H1 (cell line): ENCODE data around the gene DBX2. TPM values are rescaled to one million over a fixed set of nuclear protein-coding genes. Genes with fewer than 3 reads are reported as not detected.
"Not testable (repeated sequence)": the region's sequence is repeated elsewhere in the genome, so short reads cannot be mapped to it uniquely, and the experiment has no call there.

ENCODE experiments used
- CTCF ChIA-PET: fragments of 300-600 bp; sonication (Branson Sonifier 250); formaldehyde crosslinking; loops from one replicate; lab custom pipeline; 2021; ENCODE audit not compliant: partially characterized antibody; lab: Charles Lee
- POLR2A ChIA-PET: fragments of 300-600 bp; sonication (Branson Sonifier 250); formaldehyde crosslinking; loops from one replicate; lab custom pipeline; 2021; ENCODE audit warnings: inconsistent platforms; ENCODE audit not compliant: partially characterized antibody; lab: Charles Lee
- DNase-seq, 2 experiments: peaks; one replicate each; pipeline versions ENCODE4 v3.0.0 to v3.0.0-alpha.2; 2010 to 2022; ENCODE audit warnings: low spot score in 2 of 2, low read depth in 1 of 2, mixed read lengths in 1 of 2
- FAIRE-seq: peaks from 2 replicates; lab custom pipeline; 2011; peaks lifted over from hg19 to GRCh38; lab: Jason Lieb, UNC
- H2AFZ ChIP-seq: 2 replicates; pipeline ENCODE4 v1.8.1; 2012; ENCODE audit warnings: low read length, inconsistent platforms
- H2AK5ac ChIP-seq: 2 replicates; pipeline ENCODE4 v1.6.1; 2013; ENCODE audit warnings: low read depth, low read length
- H2BK120ac ChIP-seq: replicated peaks from 2 replicates; pipeline ENCODE3; 2013; ENCODE audit warnings: low read depth, low read length, inconsistent platforms
- H2BK12ac ChIP-seq: 2 replicates; pipeline ENCODE4 v1.6.1; 2013; ENCODE audit warnings: low read depth, low read length
- H2BK15ac ChIP-seq: 2 replicates; pipeline ENCODE4 v1.6.1; 2013; ENCODE audit warnings: low read length
- H2BK20ac ChIP-seq: 2 replicates; pipeline ENCODE4 v1.6.1; 2013; ENCODE audit warnings: low read length
- H2BK5ac ChIP-seq: 2 replicates; pipeline ENCODE4 v1.6.1; 2013; ENCODE audit warnings: low read depth, low read length
- H3K14ac ChIP-seq: 2 replicates; pipeline ENCODE4 v1.6.1; 2013; ENCODE audit warnings: inconsistent platforms; ENCODE audit not compliant: insufficient read length
- H3K18ac ChIP-seq: 2 replicates; pipeline ENCODE4 v1.6.1; 2013; ENCODE audit warnings: low read length; ENCODE audit errors: extremely low read depth
- H3K23ac ChIP-seq: 2 replicates; pipeline ENCODE4 v1.6.1; 2013; ENCODE audit warnings: inconsistent platforms; ENCODE audit not compliant: insufficient read length
- H3K23me2 ChIP-seq: 2 replicates; pipeline ENCODE4 v1.6.1; 2013; ENCODE audit warnings: low read depth, low read length
- H3K27ac ChIP-seq: 2 replicates; pipeline ENCODE4 v1.6.1; 2011; ENCODE audit warnings: low read depth, low read length, inconsistent platforms
- H3K27me3 ChIP-seq, 4 experiments: replicated peaks in 1 of 4; 1 replicate in 1 of 4; 2 replicates in 3 of 4; pipeline versions ENCODE4 v1.6.1 to v1.8.1; 2011 to 2013; ENCODE audit warnings: low read length in 3 of 4, mild to moderate bottlenecking in 3 of 4, inconsistent platforms in 2 of 4, mixed read lengths in 2 of 4, moderate library complexity in 1 of 4; ENCODE audit not compliant: control insufficient read depth in 3 of 4, insufficient read depth in 3 of 4; ENCODE audit errors: extremely low read depth in 1 of 4
- H3K36me3 ChIP-seq, 4 experiments: 2 replicates each; pipeline versions ENCODE4 v1.6.1 to v1.8.1; 2011 to 2013; ENCODE audit warnings: mild to moderate bottlenecking in 4 of 4, low read length in 3 of 4, moderate library complexity in 2 of 4, control low read depth in 1 of 4, inconsistent platforms in 1 of 4; ENCODE audit not compliant: insufficient read depth in 4 of 4, control insufficient read depth in 2 of 4
- H3K4ac ChIP-seq: replicated peaks from 2 replicates; pipeline ENCODE3; 2013; ENCODE audit warnings: low read length, low read depth, mixed read lengths, inconsistent platforms; ENCODE audit not compliant: insufficient read length
- H3K4me1 ChIP-seq, 4 experiments: replicated peaks in 1 of 4; 1 replicate in 1 of 4; 2 replicates in 3 of 4; pipeline versions ENCODE4 v1.6.1 to v1.8.1; 2011 to 2013; ENCODE audit warnings: low read length in 3 of 4, inconsistent platforms in 2 of 4, mixed read lengths in 1 of 4; ENCODE audit not compliant: insufficient read depth in 4 of 4, control insufficient read depth in 3 of 4
- H3K4me2 ChIP-seq, 2 experiments: 2 replicates each; pipeline versions ENCODE4 v1.6.1 to v1.8.1; 2011 to 2013; ENCODE audit warnings: low read depth in 2 of 2, low read length in 2 of 2, control low read depth in 1 of 2, inconsistent platforms in 1 of 2, mild to moderate bottlenecking in 1 of 2; ENCODE audit not compliant: insufficient read depth in 1 of 2
- H3K4me3 ChIP-seq, 4 experiments: fragments of 200-600, 300-600 bp in 1 of 4; sonication (generic), shearing (Covaris generic), sonication (Bioruptor Twin) in 1 of 4; 2 replicates each; pipeline versions ENCODE4 v1.5.1 to v1.8.1; 2011 to 2016; ENCODE audit warnings: low read length in 4 of 4, low read depth in 3 of 4, control low read depth in 2 of 4, inconsistent platforms in 2 of 4, mild to moderate bottlenecking in 2 of 4, mixed read lengths in 1 of 4, moderate library complexity in 1 of 4; ENCODE audit not compliant: insufficient read depth in 2 of 4; ENCODE audit errors: extremely low read depth in 1 of 4
- H3K56ac ChIP-seq: replicated peaks from 2 replicates; pipeline ENCODE3; 2013; ENCODE audit warnings: low read depth, mild to moderate bottlenecking, mixed read lengths, low read length, inconsistent platforms; ENCODE audit not compliant: insufficient read length
- H3K79me1 ChIP-seq: 2 replicates; pipeline ENCODE4 v1.6.1; 2013; ENCODE audit warnings: low read depth, low read length, control low read depth
- H3K79me2 ChIP-seq, 2 experiments: 2 replicates each; pipeline versions ENCODE4 v1.6.1 to v1.8.1; 2012 to 2013; ENCODE audit warnings: low read length in 2 of 2, mild to moderate bottlenecking in 2 of 2, inconsistent platforms in 1 of 2; ENCODE audit not compliant: insufficient read depth in 2 of 2, control insufficient read depth in 1 of 2
- H3K9ac ChIP-seq, 4 experiments: replicated peaks in 1 of 4; 1 replicate in 1 of 4; 2 replicates in 3 of 4; pipeline versions ENCODE4 v1.6.1 to v1.8.1; 2011 to 2013; ENCODE audit warnings: low read depth in 3 of 4, low read length in 3 of 4, control low read depth in 2 of 4, mild to moderate bottlenecking in 2 of 4, moderate library complexity in 2 of 4, inconsistent platforms in 1 of 4; ENCODE audit errors: extremely low read depth in 1 of 4
- H3K9me3 ChIP-seq, 2 experiments: 2 replicates each; pipeline versions ENCODE4 v1.6.1 to v1.8.1; 2012 to 2013; ENCODE audit warnings: mild to moderate bottlenecking in 2 of 2, moderate library complexity in 2 of 2, control low read depth in 1 of 2, inconsistent platforms in 1 of 2, low read depth in 1 of 2, low read length in 1 of 2, mixed read lengths in 1 of 2; ENCODE audit not compliant: insufficient read depth in 2 of 2
- H4K20me1 ChIP-seq, 2 experiments: replicated peaks in 1 of 2; 2 replicates each; pipeline versions ENCODE3 to v1.8.1; 2011 to 2013; ENCODE audit warnings: inconsistent platforms in 2 of 2, low read length in 2 of 2, mild to moderate bottlenecking in 1 of 2; ENCODE audit not compliant: insufficient read depth in 2 of 2, control insufficient read depth in 1 of 2
- H4K5ac ChIP-seq: 2 replicates; pipeline ENCODE4 v1.6.1; 2013; ENCODE audit warnings: low read length, low read depth, mixed read lengths, inconsistent platforms; ENCODE audit not compliant: insufficient read length
- H4K8ac ChIP-seq: 2 replicates; pipeline ENCODE4 v1.8.0; 2013; ENCODE audit warnings: mild to moderate bottlenecking, moderate library complexity, low read length, inconsistent platforms; ENCODE audit not compliant: insufficient read depth; ENCODE audit errors: extremely low read depth
- H4K91ac ChIP-seq: replicated peaks from 2 replicates; pipeline ENCODE3; 2013; ENCODE audit warnings: low read length, mixed read lengths, inconsistent platforms; ENCODE audit not compliant: insufficient read length
- CBX5 ChIP-seq: fragments of 300-800, 300-1000 bp; sonication (generic); IDR thresholded peaks from 2 replicates; pipeline ENCODE4 v1.7.1; 2016; ENCODE audit warnings: antibody characterized with exemption, low read length, low read depth
- CHD1 ChIP-seq: IDR thresholded peaks from 2 replicates; pipeline ENCODE4 v1.6.1; 2012; ENCODE audit warnings: low read depth, low read length, improper control_type of control experiment
- EGR1 ChIP-seq: IDR thresholded peaks from 2 replicates; pipeline ENCODE4 v1.6.1; 2011; ENCODE audit warnings: low read depth, low read length, borderline replicate concordance
- JUN ChIP-seq: IDR thresholded peaks from 2 replicates; pipeline ENCODE4 v1.6.1; 2011; ENCODE audit warnings: low read depth, mild to moderate bottlenecking, improper control_type of control experiment, low read length
- RNF2 ChIP-seq: fragments of 200-900, 300-1000 bp; sonication (generic); IDR thresholded peaks from 2 replicates; pipeline ENCODE4 v1.7.1; 2016; ENCODE audit warnings: borderline replicate concordance, low read depth, mild to moderate bottlenecking, antibody characterized with exemption, low read length; ENCODE audit not compliant: poor library complexity, severe bottlenecking; ENCODE audit errors: missing control alignments
- SP2 ChIP-seq: IDR thresholded peaks from 2 replicates; pipeline ENCODE4 v1.6.1; 2012; ENCODE audit warnings: mild to moderate bottlenecking, low read length, inconsistent platforms
- whole genome bisulfite sequencing, 2 experiments: shearing (Covaris generic) in 1 of 2; methylation state at CpG; one replicate each; pipeline versions ENCODE4 v1.1.6 to v1.1.7; 2013 to 2015; ENCODE audit warnings: low lambda C conversion rate in 2 of 2, mixed read lengths in 2 of 2, inconsistent platforms in 1 of 2, low coverage in 1 of 2, missing lambda C conversion rate in 1 of 2; ENCODE audit not compliant: insufficient replicate concordance in 2 of 2, insufficient coverage in 1 of 2, insufficient read length in 1 of 2; ENCODE audit errors: extremely low coverage in 1 of 2, missing lambda C conversion rate in 1 of 2; 5-methylcytosine and 5-hydroxymethylcytosine counted together
- polyA plus RNA-seq, 7 experiments: library from polyadenylated mRNA; depleted of rRNA in 3 of 7; stranded (reverse) in 5 of 7; unstranded in 2 of 7; fragments of >200 nt in 5 of 7; fragments of 200-250 nt in 2 of 7; gene quantifications; 1 replicate in 5 of 7; 2 replicates in 1 of 7; 4 replicates in 1 of 7; pipeline versions ENCODE4 v1.2.1 to v1.2.3, GENCODE V29; 2011 to 2013; ENCODE audit warnings: missing spikeins in 2 of 7, mixed read lengths in 2 of 7
- total RNA-seq: library from RNA; stranded (reverse); fragmentation: NEBNext Ultra II Directional; extraction: Animal tissue kit (Norgen Biotek cat#: 25700); gene quantifications from 2 replicates; pipeline ENCODE4 v1.2.1, GENCODE V29; 2021
- TF ChIP-seq, protein P1 (sequence below): IDR thresholded peaks from 2 replicates; pipeline ENCODE4 v1.6.1; 2012; ENCODE audit warnings: inconsistent platforms

DBX2 gene
- total and polyA plus RNA-seq, 2 of the 8 experiments (the other 6 are each of a cell fraction or from before 2014, with no cell fraction given): 0.06 TPM; not detected in 1

DNA sequence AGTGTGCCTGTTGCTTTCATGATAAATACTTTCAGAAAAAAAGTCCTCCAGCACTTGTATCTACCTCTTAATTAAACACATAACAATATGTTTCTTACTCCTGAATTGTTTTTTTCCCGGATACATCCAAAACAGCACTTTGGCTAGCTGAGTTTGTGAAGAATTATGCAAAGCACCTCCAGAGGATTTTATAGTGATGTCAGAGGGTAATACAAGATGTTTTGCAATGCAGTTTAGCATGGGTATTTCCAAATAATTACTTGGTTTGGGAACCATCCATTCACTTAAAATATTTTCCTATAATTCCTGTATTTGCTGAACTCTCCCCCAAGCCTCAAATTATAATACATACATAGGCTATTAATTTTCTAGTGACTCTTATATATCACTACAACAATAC, 37.7 kb upstream of the DBX2 start (continued):
- TF ChIP-seq, protein P1, sequence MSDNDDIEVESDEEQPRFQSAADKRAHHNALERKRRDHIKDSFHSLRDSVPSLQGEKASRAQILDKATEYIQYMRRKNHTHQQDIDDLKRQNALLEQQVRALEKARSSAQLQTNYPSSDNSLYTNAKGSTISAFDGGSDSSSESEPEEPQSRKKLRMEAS: no peak
- no peak for TF ChIP-seq JUN
- no peak for TF ChIP-seq EGR1
- TF ChIP-seq CBX5: no peak
- TF ChIP-seq SP2: no peak
- no peak for TF ChIP-seq CHD1
- no peak for TF ChIP-seq RNF2

DNA sequence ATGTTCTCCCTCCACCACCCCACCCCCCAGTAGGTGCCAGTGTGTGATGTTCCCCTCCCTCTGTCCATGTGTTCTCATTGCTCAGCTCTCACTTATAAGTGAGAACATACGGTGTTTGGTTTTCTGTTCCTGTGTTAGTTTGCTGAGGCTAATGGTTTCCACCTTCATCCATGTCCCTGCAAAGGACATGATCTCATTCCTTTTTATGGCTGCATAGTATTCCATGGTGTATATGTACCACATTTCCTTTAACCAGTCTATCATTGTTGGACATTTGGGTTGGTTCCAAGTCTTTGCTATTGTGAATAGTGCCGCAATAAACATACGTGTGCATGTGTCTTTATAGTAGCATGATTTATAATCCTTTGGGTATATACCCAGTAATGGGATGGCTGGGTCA, 33.3 kb upstream of the DBX2 start:
- H3K9me3 ChIP-seq, H3K4ac ChIP-seq, H3K4me2 ChIP-seq, H3K23ac ChIP-seq, H3K79me1 ChIP-seq, POLR2A ChIA-PET, H3K9ac ChIP-seq, H3K27me3 ChIP-seq, H2AK5ac ChIP-seq, H2BK12ac ChIP-seq, CTCF ChIA-PET, H3K23me2 ChIP-seq, H2BK20ac ChIP-seq, H3K18ac ChIP-seq, H3K4me1 ChIP-seq, H3K36me3 ChIP-seq, H3K79me2 ChIP-seq, H4K91ac ChIP-seq, H3K14ac ChIP-seq, H3K4me3 ChIP-seq, H4K5ac ChIP-seq, FAIRE-seq, DNase-seq, H2BK15ac ChIP-seq, H4K8ac ChIP-seq, H3K27ac ChIP-seq, H2AFZ ChIP-seq, H2BK5ac ChIP-seq, H2BK120ac ChIP-seq, H4K20me1 ChIP-seq, H3K56ac ChIP-seq: not testable (repeated sequence)
- 86% methylated on average over 3 of the region's 3 CpGs; no CpG with 5 or more reads in 1 of the 2 experiments for WGBS, 2 experiments
